NCI-H82 (cell line): ENCODE results near the gene HPCA.

ENCODE experiments used
- DNase-seq: peaks from one replicate; lab custom pipeline; 2025; lab: John Stamatoyannopoulos, UW

Gene HPCA

DNA sequence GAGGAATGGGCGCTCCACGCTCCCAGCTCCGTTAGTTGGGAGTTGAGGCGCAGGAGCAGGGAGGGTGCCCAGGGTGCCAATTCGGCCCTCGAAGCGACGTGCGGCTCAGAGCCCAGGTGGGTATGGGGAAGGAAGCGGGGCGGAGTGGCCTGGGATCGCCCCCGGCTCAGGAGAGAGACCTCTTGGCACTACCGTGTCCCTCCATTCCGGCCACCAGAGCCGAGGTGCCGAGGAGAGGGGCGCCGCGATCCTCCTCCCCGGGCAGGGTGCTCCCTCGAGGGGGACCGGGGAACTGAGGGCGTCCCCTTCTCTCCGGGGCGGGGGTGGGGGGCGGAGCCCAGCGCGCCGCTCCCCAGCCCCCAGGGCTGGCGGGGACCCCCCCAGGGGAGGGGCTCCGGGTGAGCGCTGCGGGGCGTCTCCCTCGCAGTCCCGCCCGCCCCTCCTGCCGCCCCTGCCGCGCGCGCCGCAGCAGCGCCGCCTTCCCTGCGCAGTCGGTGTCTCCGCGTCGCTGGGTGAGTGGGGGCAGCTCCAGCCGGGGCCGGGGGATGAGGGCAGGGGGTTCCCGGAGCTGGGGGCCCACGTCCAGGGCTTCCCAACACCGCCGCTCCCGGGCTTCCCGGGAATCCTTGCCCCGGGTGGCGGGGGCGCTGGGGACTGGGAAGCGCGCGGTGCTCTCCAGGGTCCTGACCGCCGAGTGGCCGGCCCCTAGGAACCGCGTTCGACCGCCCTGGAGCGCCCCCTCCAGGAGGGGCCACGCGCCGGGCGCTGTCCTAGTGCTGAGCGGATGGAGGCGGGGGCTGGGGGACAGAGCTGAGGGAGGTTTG, at the start of gene HPCA:
HPCA (plus strand) TSS at position 488 of the 824 bp plus-strand sequence. CDS start 2,408 bp downstream, outside the sequence.
- DNase-seq = peak; percentile 90

DNA sequence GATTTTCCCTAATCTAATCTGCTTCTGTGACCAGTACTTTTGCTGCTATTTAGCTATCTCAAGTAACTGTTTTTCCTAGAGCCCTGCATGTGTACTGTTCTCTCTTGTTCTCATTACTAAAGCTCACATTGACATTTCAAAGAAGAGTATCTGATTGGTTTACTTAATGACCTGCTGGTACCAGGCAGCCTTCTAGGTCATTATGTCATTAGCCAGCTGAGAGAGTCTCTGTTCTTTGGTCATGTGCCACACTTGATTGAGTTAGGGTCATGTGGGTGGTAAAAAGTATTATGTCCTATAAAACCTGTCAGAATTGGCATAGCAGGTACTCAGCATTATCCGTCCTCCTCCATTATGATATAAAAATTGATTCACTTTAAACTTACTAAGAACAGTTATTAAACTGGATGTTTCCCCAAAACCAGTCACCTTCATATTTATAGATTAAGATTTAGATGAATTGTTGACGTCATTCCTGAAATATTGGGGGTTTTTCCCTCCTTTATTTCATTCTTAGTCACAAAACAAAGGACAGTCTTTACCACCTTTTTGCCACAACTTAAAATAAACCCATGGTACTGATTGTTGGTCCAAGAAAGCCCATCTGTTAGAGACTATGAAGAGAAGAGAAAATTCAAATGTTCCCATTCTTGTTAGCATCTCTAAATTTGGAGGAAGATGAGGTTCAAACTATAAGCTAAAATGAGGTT, 37.8 kb upstream of the HPCA start:
- DNase-seq = peak; percentile 64

DNA sequence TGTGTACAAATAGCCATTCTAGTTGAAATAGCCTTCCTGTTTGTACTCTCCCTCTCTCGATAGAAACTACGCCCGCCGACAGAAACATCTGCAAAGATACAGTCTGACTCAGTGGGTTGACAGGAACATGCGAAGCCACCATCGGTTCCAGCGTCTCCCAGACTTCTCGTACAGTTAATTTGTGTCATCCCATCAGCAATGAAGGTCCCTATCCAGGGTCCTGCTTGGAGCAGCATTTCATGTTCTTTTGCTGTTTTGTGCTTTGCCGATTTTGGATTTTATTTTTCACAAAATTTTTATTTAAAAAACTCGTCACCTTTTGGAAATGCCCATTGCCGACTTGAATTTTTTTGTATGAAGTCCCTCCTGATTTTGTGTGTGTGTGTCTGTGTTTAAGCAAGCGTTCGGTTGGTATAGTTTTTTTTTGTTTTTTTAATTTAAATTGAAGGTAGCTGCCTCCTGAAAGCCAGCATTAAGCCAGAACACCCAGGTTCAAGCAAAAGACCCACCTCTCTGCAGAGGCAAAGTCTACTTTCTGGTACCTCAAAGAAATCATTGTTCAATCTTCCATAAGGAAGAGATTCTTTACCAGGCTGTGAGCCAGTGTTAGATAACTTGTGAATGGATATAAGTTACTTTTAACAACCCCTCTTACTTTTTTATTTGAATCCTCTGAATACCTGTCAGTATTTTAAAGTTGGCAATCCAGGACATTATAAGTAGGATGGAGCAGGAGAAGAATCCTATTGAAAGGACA, 30.3 kb upstream of the HPCA start:
- DNase-seq = no peak

DNA sequence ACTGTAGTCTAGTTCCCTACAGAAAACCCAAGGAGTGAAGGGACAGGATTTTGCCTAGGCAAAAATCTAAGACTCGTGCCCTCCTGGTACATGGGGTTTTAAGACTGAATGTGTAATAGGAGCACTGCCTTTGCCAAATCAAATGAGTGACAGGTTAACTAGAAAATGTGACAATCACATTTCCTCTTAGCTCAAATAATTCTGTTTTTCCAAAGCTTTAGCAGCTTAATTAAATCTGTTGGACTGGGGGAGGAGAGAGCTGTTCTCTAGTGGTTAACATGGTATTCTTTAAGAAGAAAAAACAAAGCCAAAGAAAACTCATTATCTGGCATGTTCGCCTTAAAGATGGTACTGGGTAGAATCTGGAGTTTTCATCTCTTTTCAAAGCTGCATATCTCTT, 28.2 kb upstream of the HPCA start:
- DNase-seq = no peak

DNA sequence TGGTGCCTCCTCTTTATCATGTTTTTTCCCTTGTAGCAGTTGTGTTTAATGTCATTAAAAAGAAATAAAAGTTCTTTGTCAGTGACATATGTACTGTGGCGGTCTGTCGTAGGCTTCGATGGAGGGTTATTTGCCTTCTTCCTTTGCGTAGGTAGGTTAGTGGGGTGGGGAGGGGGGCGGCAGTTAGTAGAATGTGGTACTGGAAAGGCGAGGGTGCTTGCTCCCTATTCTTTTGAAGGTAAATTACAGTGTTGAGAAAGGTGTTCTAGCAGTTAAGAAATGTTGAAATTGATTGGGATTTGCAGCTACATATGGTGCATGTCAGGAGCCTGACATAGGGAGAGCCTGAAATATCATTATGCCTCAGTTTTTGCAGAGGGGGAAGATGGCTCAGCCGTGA, 27.5 kb upstream of the HPCA start:
- no peak for DNase-seq

DNA sequence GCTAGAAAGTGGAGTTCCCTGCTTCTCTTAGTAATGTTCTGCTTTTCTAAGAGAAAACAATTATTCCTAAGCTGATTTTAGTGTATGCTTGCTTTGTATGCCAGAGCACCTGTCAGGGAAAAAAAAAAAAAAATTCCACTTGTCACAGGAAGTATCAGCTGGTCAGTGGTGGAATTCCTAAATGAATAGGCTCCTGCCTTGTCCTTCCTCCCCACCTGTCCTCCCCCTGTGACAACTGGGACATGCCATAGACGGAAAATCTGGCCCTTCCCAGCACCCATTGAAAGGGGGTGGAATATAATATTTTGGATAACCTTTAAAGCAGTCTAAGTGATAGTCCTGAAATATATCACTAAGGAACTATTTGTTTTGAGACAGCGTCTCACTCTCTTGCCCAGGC, 26.4 kb upstream of the HPCA start:
- DNase-seq = no peak

DNA sequence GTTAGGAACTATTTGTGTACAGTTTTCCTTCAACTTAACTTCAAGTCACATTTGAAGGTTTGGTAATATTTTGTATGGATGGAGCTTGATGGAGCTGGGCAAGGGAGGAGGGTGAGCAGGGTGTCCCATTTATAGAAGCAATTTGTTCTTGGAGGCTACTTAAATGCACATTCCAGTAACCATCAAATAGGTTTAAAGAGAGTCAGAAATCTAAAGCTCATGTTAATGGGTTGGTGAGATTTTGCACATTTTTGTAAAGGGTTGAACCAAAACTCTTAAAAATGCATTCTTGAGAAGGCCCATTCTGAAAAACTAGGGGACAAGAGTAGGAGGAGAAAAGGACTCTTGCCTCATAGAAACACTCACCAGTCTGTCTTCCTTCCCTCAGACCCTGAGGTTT, 25.7 kb upstream of the HPCA start:
- DNase-seq = no peak

DNA sequence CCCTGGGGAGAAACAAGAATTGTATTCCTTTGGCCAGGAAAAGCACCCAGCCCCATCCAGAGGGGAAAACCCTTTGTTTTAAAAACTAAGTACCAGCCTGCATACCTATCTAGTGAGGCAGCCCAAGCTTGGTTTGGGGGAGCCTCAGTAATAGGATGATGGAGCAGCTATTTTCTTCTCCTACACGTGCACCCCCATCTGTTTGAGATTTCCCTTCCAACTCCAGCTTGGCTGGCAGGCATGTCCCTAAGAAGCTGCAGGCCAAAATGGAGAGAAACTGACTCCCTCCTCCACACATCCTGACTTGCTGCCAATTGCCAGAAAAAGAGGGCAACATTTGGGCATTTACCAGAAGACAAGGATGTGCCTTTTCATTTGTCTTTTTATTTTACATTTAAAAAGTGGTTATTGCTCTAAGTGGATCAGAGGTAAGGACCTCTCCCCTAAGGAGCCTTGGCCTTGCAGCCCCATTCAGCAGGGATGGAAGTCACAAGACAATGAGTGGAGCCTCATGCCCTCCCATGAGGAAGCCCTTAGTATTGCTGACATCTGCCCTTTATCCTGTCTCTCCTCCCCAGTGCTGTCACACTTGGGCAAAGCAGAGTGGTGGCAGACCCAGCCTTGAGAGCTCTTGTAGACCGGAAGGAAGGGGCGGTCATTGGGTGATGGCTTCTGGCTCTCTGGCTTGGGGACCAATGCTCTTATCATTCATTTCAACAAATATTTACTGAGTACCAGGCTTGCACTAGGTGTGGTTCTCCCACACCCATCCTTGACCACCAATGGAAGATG, 24.2 kb upstream of the HPCA start:
- no peak for DNase-seq

DNA sequence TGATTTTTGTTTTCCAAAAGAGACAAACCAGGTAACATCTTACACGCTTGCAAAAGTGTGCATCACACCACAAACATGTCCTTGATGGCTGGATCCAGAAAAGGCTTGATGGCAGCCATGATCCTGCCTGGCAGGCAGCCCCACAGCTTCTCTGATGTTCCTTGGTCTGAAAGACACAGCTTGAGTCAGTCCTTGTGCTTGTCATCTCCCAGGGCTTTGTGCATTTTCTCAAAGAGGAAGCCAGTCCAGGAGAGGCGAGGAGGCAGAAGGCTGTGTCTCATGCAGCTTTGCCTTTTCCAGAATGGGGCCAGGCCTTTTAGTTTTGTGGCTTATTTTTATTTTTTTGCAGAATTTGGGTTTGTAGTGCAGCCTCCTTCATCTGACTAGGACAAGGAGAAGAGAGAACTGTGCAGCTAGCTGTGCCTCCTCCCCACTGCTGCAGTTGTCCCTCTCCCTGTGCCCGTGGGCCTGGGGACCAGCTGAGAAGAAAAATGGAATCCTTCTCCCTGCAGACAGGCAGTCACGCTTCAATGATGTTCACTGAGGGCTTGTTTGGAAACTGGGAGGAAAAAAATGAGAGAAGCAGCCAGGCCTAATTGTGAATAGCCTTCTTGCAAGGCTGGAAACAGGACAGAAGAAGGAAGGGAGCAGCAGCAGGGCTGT, 22.9 kb upstream of the HPCA start:
- DNase-seq = no peak

DNA sequence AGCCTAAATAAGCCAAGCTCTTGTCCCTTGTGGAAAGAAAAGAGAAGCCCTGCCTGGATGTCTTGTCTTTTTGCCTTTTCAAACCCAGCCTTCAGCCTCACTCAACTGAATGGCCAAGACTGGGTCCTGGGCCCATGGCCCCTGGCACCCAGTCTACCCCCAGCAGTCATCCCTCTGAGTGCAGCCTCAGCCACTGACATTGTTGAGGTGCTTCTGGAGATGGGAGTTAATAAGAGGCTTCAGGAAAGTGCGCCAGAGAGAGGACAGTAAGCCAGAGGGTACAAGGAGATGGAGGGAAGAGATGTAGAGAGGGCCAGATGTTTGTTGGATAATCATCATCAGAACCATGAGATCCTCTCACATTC, 22.4 kb upstream of the HPCA start:
- no peak for DNase-seq

DNA sequence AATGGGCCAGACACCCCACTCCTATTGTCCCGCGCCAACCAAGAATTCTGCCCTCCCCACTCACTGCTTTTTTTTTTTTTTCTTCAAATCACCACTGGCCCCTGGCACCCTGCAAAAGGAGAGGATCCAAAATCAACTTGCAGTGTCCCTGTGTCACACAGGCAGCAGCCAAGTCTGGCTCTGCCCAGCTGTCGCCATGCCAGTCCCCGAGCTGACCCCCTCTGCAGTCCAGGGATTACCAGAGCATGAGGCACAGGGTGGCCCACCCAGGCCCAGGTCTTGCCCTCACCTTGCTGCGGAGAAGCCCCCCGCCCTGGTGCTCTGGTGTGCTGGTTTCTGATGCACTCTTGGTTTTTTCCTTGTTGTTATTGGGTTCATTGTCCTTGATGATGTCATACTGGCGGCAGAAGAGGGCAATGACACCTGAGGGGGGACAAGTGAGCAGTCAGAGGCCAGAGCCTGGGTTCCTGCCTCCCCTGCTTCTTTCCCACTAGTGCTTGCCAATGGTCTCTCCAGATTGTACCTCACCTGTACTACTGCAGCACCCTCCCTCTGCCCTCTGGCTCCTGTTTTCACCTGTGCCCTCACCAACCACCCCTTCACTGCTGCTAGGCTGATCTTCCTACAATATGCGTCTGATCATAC, 21.8 kb upstream of the HPCA start:
- no peak for DNase-seq

DNA sequence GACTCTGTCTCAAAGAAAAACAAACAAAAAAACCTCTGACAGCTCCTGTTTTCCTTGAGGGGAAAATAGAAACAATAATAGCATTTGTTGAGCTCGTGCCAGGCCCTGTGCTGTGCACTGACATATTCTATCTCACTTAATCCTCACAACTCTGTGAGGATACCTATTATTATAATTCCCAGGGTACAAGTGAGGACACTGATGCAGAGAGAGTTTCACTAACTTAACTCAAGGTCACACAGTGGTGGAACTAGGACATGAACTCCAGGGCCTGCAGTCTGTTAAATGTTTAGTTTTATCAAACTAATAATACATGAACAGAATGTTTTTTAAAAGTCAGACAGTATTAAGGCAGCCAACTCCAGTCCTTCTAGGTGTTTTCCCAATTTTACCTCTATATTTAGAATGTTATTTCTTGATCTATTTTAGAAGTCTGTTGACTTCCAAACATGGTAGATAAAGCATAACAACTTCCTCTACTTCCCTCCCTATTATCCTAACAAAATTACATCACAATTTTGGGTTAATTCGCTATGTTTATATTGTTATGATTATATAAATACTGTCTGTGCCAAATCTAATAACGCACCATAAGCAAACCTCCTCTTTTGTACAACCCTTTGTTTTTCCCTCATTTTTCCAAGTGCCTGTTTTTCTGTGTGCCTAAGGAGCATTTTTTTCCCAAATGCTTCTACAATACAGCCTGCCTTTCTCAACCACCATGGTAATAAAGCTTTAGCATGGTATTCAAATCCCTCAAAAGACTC, 20.5 kb upstream of the HPCA start:
- no peak for DNase-seq

DNA sequence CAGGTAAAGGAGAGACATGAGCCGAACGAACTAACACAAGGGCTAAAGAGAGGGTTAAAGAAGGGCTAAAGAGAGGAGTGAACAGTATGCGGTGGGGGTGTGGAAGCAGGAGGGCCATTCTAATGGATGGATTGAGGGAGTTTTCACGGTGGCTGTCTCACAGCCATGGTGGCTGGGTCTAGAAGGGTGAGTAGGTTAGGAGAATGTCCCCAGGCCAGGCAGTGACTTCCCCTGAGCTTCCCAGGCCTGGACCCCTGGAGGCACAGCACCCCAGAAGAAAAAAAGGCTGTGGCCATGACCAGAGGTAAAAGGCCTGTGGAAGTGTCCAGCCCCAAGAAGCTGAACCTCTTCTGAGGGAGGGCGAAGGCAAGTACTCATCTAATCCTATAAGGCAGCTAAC, 19.1 kb upstream of the HPCA start:
- DNase-seq = no peak

DNA sequence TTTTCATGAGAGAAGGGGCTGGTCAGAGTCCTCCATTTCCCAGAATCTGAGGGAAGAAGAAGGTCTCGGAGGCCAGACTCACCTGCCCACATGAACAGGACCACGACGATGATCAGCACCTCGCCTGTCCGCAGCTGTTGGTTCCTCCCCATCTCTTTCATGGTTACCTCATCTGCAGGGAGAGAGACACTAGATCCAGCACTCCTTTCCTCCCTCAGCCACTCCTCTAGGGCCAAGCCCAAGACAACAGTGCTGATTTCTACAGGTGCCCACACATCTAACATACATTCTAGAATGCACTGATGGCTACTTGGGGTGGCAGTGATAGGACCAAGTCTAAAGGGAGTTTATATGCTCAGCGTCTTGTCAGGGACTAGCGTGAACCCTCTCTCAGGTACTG, 18.6 kb upstream of the HPCA start:
- no peak for DNase-seq

DNA sequence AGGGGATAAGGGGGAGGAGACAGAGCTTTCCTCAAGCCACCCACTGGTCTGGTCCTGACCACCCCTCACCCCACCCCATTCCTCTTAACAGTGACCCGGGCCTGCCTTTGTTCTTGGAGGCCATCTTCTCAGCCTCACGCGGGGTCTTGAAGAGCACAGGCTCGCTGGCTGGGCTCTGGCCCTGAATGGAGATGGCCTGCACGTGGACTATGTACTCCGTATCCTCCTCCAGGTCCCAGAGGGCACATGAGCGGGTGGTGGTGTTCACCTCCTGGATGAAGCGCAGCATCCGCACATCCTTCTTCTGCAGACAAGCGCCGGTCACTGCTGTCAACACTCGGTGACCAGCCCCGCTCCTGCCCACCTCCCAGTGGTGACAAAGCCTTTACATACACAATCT, 18.2 kb upstream of the HPCA start:
- DNase-seq = no peak

DNA sequence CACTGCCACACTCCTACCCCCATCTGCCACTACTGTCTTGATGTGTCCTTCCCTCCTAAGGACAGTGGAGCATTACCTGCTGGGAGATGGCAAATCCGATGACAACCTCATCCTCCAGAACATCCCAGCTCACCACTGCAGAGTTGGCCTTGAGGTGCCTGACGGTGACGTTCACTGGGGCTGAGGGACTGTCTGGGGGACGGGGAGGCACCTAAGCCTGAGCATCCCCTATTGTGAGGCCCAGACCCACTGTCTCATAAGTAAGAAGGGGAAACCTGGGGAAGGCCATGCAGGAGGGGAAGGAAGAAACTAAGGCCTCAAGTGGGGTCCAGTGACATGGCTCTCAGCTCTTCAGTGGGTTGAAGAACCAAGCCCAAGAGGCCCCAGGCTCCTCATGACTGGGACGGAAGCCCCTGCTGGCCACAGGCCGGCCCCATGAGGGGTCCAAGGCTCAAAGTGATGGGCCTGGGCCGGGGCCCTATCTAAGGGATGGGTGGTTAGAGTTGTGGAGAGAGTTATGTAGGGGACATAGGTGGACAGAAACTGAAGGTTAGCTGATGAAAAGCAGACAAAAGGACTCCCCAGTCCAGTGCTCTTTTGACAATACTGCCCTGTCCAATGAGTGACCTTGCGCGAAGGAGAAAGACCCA, 17.4 kb upstream of the HPCA start:
- DNase-seq = no peak

DNA sequence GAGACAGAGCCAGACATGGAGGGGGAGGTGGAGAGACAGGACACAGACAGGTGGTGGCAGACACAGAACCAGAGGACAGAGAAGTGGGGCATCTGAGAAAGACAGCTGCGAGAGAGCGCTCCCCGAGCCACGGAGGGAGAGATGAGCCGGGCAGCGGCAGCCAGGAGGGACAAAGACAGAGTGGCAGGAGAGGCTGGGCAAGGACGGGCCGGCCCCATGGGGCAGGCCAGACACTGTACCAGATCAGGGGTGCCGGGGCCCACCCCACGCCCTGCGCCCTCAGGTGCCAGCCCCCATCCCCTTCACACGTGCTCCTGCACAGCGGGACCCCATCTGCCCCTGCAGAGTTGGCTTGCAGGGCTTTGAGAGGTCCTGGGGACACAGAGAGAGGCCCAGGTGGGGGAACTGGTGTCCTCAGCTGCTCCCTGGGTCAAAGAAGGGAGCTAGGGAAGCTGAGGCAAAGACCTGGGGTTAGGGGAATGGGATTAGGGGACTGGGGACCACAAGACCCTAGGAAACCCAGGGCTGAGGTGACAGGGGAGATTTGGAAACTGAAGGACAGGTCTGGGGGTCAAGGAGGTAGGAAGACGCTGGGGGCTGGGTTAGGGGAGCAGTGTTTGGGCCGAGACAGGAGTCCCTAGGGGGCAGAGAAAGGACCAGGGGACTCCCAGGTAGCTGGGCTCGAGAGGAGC, 16.2 kb upstream of the HPCA start:
- DNase-seq = peak; percentile 59

DNA sequence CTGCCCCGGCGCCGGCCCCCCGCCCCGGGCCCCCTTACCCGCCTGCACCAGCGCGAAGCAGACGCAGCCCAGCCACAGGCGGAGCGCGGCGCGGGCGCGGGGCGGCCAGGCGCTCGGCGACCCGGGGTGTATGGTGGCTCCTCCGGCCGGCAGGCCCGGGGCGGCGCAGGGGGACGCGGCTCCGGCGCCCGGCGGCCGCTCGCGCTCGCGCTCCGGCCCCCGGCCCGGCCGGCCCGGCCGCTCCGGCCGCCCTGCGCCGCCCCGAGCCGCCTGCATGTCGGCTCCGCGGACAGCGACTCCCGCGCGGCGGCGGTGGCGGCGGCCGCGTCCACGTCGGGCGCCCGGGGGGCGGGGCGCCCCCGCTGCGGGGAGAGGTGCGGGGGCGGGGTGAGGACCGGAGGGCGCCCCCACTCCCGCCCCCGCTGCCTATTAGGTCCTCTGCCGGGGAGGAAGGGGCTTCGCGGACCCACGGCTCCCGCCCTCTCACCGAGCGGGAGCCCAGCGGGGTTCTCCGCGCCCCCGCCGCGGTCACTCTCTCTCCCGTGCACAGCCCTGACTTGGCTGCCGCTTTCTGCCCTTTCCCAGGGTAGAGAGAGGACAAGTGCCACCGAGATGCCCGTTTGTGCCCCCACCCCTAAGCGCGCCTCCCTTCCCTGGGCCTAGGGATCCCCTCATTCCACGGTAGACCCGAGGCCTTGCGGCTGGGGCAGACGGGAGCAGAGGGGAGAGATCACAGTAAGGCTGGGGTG, 15.5 kb upstream of the HPCA start, which contains the start of gene FNDC5:
FNDC5 (minus strand) TSS at position 298 of the 749 bp plus-strand sequence.
- DNase-seq = peak; percentile 59
